NCI-H345 (cell line): ENCODE results near the gene ZNF227.
"Not testable (repeated sequence)": the region's sequence is repeated elsewhere in the genome, so short reads cannot be mapped to it uniquely, and the experiment has no call there.

Experiments used
- DNase-seq: peaks from one replicate; lab custom pipeline; 2025; lab: John Stamatoyannopoulos, UW

ZNF227 gene

GRCh38 chr19:44252332-44252731 lies 40.0 kb downstream of the ZNF227 start:
- not testable (repeated sequence) for DNase-seq

GRCh38 chr19:44253392-44253791 lies 41.1 kb downstream of the ZNF227 start:
- DNase-seq, result not testable (repeated sequence)

DNA sequence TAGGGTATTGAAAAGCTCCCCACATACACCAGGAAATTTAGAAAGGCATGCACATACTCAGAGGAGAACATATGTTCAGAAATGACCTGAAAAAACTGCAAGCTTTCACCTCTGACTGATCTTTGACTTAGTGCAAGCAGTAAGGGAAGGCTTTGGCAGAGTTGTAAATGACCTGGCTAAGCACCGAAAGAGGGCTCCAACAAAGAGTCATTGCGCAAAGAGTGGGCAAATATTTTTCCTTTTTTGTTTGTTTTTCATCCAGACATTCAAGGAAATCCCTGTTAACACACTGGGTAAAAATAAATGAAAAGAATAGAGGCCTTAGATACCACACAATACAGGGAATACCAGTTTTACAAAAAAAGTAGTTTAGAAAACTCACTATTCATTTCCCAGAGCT lies 42.2 kb downstream of the ZNF227 start:
- DNase-seq, result no peak

DNA sequence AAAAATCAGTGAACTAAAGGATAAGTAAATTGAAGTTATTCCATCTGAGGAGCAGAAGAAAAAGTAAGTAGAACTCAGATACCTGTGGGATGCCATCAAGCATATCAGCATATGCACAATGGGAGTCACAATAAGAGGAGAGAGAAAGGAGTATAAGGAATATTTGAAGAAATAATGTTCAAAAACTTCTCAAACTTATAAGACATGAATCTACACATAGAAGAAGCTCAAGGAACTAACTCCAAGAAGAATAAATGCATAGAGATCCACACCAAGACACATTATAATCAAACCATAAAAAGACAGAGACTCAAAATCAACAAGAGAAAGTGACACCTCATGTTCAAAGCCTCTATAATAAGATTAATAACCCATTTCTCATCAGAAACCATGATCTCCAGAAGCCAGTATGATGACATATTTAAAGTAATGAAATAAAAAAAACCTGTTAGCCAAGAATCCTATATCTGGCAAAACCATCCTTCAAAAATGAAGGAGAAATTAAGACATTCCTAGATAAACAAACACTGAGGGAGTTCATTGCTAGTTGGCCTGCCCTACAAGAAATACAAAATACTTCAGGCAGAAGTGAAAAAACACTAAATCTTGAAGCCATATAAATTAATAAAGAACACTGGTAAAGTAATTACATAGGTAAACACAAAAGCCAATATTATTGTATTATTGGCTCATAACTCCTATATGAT lies 43.5 kb downstream of the ZNF227 start:
- DNase-seq, result no peak

- DNase-seq, result no peak
These were observed 45.8 kb downstream of the ZNF227 start for GRCh38 chr19:44258136-44258535.

GRCh38 chr19:44258835-44259413 lies 46.6 kb downstream of the ZNF227 start:
- DNase-seq, result no peak

DNA sequence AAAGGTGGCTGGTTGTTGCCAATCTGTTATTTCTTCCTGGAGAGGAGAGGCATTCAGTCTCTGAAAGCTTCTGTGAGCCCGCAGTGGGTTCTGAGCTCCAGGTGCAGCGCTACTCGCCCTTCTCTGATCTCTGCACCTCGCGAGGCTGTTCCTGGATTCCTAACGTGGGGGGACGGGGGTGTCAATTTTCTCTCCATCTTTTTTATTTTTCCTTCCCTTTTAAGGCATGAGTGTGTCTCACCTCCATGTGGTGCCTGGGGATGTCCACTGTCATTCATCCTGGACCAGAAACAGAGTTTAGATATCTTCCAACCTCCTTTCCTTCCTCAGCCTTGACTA lies 48.0 kb downstream of the ZNF227 start:
- DNase-seq, result no peak

GRCh38 chr19:44260695-44261446 lies 48.5 kb downstream of the ZNF227 start:
- DNase-seq, result no peak

GRCh38 chr19:44277331-44277730 lies 65.0 kb downstream of the ZNF227 start:
- DNase-seq, result no peak

DNA sequence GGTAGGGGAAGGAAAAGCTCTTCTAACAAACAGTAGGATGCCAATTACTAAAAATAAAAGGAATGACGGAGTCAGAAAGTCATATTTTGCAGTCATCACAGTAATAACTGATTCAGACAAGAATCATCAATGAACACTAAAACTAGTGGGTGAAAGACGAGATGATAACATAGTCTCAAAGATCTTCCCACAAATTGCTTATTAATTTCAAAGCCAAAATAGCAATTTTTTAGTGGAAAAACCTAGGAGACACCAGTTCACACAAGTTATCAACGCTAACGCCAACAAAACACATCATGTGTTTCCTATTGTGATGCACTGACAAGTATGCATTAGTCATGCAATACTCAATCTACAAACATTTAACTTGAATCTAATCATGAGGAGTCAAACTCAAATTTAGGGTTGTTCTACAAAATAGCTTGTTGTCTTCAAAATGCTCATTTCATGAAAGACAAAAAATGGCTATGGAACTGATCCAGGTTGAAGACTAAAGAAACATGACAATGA lies 65.9 kb downstream of the ZNF227 start:
- no peak for DNase-seq

GRCh38 chr19:44280916-44281315 lies 68.6 kb downstream of the ZNF227 start:
- DNase-seq, result no peak

GRCh38 chr19:44282846-44283245 lies 70.5 kb downstream of the ZNF227 start:
- no peak for DNase-seq

DNA sequence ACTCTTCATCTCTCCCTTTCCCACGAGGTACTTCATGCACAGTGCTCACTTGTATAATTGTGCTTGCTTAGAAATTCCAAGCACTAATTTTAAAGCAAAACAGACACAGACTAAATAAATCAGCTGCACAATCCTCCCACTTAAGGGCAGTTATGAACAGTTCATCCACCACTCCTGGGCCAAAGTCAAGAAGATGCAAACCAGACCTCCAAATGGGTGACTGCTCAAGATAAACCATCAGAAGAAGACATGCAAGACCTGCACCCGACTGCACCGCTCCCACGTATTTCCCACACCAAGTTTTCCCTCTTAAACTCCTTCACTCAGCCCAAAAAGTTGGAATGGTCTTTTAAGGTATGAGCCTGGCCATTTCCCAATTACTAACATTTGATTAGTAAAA lies 72.6 kb downstream of the ZNF227 start:
- DNase-seq, result no peak
